ENCODE measurements around the gene CEP78. TPM values are rescaled to one million over a fixed set of nuclear protein-coding genes. Genes with fewer than 3 reads are reported as not detected.
"Not testable (repeated sequence)": the region's sequence is repeated elsewhere in the genome, so short reads cannot be mapped to it uniquely, and the experiment has no call there.

Gene CEP78
- total RNA-seq, 1 donor from 2014 or later, result 59.5 TPM

DNA sequence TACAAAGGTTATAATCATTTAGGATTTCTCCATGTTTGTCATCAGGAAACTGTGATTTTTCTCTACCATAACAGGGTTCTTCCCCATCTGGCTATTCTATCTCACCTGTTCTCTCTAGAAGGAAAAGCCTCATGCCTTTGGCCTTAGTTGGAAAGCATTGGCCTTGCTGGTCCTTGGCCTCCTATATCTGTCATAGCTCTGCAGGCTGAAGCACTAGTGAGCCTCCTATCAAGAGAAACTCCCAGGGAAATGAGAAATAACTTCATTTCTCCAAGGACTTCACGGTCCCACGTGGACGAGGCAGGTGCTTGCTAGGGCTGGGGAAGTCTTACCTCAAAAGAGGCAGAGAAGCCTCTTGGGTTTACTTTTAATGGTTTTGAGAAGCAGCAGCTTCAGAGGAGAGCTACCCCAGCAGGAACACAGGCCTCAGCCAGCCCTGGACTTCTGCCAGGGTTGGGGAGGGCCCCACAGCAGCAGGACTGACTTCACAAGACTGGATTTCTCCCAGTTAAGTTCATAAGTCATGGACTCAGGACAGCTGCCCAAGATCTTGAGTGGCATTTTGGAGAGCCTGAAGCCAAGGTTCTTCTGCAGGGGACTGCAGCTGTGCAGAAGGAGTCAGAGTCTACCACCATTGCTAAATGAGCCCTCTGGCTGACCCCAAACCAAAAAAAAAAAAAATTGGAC is 45.2 kb downstream of the CEP78 start:
- TF ChIP-seq CTCF (IDR thresholded peaks at IDR 0.05; ENCODE audit: unreplicated experiment), result no peak
- Mint-ChIP-seq H3K27ac (no peak overlapping the region), H3K9me3 (ENCODE audit: low read depth) (no peaks in the 10 kb centered on the region), H3K27me3 (no peaks in the 10 kb centered on the region), H3K4me3 (ENCODE audit: low read depth) (no peak overlapping the region), H3K36me3 (ENCODE audit: insufficient read depth) (no peaks in the 10 kb centered on the region), H3K4me1 (ENCODE audit: low read depth) (peaks cover 14% of the 10 kb centered on the region)
- no peak for DNase-seq (ENCODE audit: low spot score, unreplicated experiment)

DNA sequence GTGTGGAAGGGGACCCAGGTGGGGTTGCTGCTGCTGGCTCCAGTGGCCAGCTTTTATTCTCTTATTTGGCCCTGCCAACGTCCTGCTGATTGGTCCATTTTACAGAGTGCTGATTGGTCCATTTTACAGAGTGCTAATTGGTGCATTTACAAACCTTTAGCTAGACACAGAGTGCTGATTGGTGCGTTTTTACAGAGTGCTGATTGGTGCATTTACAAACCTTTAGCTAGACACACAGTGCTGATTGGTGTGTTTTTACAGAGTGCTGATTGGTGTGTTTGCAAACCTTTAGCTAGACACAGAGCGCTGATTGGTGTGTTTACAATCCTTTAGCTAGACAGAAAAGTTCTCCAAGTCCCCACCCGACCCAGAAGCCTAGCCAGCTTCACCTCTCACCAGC is 48.3 kb downstream of the CEP78 start:
- not testable (repeated sequence) for DNase-seq (ENCODE audit: low spot score, unreplicated experiment); H3K36me3 Mint-ChIP-seq (ENCODE audit: insufficient read depth); H3K9me3 Mint-ChIP-seq (ENCODE audit: low read depth); H3K27me3 Mint-ChIP-seq; H3K4me1 Mint-ChIP-seq (ENCODE audit: low read depth); H3K4me3 Mint-ChIP-seq (ENCODE audit: low read depth); H3K27ac Mint-ChIP-seq

GRCh38 chr9:78286125-78286524 is 50.2 kb downstream of the CEP78 start:
- no peak overlapping the region for H3K27ac Mint-ChIP-seq
- DNase-seq (ENCODE audit: low spot score, unreplicated experiment), result no peak
- H3K4me3 Mint-ChIP-seq (ENCODE audit: low read depth), result no peak overlapping the region

DNA sequence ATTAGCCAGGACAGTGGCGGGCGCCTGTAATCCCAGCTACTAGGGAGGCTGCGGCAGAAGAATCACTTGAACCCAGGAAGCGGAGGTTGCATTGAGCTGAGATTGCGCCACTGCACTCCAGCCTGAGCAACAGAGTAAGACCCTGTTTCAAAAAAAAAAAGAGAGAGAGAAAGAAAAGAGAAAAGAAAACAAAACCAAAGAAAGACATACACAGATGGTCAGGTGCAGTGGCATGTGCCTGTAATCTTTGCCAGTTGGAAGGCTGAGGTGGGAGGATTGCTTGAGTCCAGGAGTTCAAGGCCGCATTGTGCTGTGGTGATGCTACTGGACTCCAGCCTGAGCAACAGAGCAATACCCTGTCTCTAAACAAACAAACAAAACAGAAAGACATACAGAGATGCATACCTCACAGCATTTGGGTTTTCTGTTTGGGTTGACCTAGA is 51.1 kb downstream of the CEP78 start:
- DNase-seq (ENCODE audit: low spot score, unreplicated experiment), result no peak
- Mint-ChIP-seq H3K27ac (no peak overlapping the region), H3K36me3 (ENCODE audit: insufficient read depth) (no peaks in the 10 kb centered on the region), H3K9me3 (ENCODE audit: low read depth) (no peaks in the 10 kb centered on the region), H3K4me3 (ENCODE audit: low read depth) (no peak overlapping the region), H3K4me1 (ENCODE audit: low read depth) (peaks cover 7% of the 10 kb centered on the region), H3K27me3 (peaks cover 6% of the 10 kb centered on the region)
- no peak for TF ChIP-seq CTCF (IDR thresholded peaks at IDR 0.05; ENCODE audit: unreplicated experiment)

More at GRCh38 chr9:78286125-78286524, 50.2 kb downstream of the CEP78 start:
- Mint-ChIP-seq H3K9me3 (ENCODE audit: low read depth) (no peaks in the 10 kb centered on the region), H3K36me3 (ENCODE audit: insufficient read depth) (no peaks in the 10 kb centered on the region), H3K27me3 (peaks cover 6% of the 10 kb centered on the region), H3K4me1 (ENCODE audit: low read depth) (peaks cover 1% of the 10 kb centered on the region)
- TF ChIP-seq CTCF (IDR thresholded peaks at IDR 0.05; ENCODE audit: unreplicated experiment), result no peak

- Mint-ChIP-seq H3K4me3 (ENCODE audit: low read depth) (no peak overlapping the region), H3K27me3 (peaks cover 6% of the 10 kb centered on the region), H3K27ac (no peak overlapping the region), H3K9me3 (ENCODE audit: low read depth) (no peaks in the 10 kb centered on the region), H3K4me1 (ENCODE audit: low read depth) (peaks cover 8% of the 10 kb centered on the region), H3K36me3 (ENCODE audit: insufficient read depth) (no peaks in the 10 kb centered on the region)
- TF ChIP-seq CTCF (IDR thresholded peaks at IDR 0.05; ENCODE audit: unreplicated experiment), result no peak
- DNase-seq (ENCODE audit: low spot score, unreplicated experiment), result no peak
Measured at GRCh38 chr9:78288214-78288892, 52.5 kb downstream of the CEP78 start.

GRCh38 chr9:78289474-78289873 is 53.6 kb downstream of the CEP78 start:
- no peaks in the 10 kb centered on the region for H3K9me3 Mint-ChIP-seq (ENCODE audit: low read depth)
- H3K4me3 Mint-ChIP-seq (ENCODE audit: low read depth), result no peak overlapping the region
- DNase-seq (ENCODE audit: low spot score, unreplicated experiment), result no peak
- no peak for TF ChIP-seq CTCF (IDR thresholded peaks at IDR 0.05; ENCODE audit: unreplicated experiment)
- H3K4me1 Mint-ChIP-seq (ENCODE audit: low read depth), result peaks cover 8% of the 10 kb centered on the region
- H3K36me3 Mint-ChIP-seq (ENCODE audit: insufficient read depth), result no peaks in the 10 kb centered on the region
- H3K27me3 Mint-ChIP-seq, result peaks cover 6% of the 10 kb centered on the region
- H3K27ac Mint-ChIP-seq, result no peak overlapping the region
